HG03460 (cell line): ENCODE data around the gene SH3PXD2B.

Experiments used
- ATAC-seq: cut with Tn5 transposase; IDR thresholded peaks from one replicate; pipeline ENCODE4 v1.9.1; 2021; ENCODE audit not compliant: unreplicated experiment

SH3PXD2B gene

GRCh38 chr5:172281346-172281745, 173.0 kb downstream of the SH3PXD2B start:
- no peak for ATAC-seq

- ATAC-seq: no peak
These were observed 173.4 kb downstream of the SH3PXD2B start for GRCh38 chr5:172280929-172281328.

DNA sequence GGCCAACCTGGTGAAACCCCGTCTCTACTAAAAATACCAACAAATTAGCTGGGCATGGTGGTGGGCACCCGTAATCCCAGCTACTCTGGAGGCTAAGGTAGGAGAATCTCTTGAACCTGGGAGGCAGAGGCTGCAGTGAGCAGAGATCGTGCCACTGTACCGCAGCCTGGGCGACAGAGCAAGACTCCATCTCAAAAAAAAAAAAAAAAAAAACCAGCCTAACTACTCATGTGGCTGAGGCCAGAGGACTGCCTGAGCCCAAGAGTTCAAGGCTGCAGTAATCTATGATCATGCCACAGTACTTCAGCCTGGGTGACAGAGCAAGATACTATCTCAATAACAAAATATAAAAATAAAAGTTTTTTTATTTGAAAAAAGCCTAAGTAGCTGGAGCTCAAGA, 174.0 kb downstream of the SH3PXD2B start:
- no peak for ATAC-seq

DNA sequence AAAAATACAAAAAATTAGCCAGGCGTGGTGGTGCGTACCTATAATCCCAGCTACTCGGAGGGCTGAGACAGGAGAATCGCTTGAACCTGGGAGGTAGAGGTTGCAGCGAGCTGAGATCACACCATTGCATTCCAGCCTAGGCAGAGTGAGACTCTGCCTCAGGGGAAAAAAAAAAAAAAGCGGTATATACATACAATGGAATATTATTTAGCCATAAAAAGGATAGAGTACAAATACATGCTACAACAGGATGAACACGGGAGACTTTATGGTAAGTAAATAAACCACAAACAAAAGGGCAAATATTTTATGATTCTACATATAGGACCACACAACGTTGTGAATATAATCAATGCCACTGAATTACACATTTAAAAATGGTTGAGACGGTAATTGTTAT, 176.0 kb downstream of the SH3PXD2B start:
- ATAC-seq: no peak

DNA sequence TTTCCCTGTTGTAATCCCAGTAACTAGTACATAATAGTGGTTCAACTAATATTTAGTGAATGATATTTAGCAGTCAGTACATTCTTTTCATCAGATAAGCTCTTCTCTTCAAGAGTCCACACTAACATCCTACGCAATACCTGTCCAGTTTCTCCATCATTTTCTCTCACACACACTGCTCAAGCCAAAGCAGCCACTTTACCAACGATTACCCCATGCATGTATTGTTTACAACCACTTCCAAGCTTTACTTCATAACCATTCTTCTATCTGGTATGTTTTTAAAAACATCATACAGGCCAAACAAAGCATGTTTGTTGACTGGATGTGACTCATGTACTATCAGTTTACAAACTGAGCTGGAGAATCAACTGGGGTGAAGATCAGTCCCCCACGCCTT, 178.1 kb downstream of the SH3PXD2B start:
- ATAC-seq: no peak
